NCI-H2029 treated with DMSO at 0.1 percent for 48 hours (cell line): ENCODE data around the gene IER3.
"Not testable (repeated sequence)": the region's sequence is repeated elsewhere in the genome, so short reads cannot be mapped to it uniquely, and the experiment has no call there.

Experiments used
- DNase-seq: peaks from one replicate; lab custom pipeline; 2025; lab: John Stamatoyannopoulos, UW

Gene IER3

DNA sequence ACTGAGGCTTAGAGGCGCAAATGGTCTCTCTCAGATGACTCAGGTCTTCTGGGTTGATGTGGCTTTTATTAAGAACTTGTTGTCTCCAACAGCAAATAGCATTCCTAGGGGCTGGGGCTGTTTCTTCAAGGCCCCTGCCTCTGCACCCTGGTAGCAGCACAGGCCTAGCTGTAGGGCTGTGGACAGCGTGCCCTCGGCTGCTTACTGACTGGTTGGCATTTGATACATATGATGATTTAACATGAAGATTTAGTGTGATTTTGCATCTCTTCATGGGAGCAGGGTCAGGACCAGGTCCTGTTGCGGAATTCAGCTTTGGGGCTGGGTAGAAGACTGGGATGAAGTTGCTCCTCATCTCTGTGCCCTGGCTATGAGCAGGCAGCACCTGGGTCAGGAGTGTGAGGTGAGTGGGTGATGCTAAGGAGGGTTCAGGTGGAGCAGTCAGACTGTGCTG is 24.3 kb upstream of the IER3 start:
- no peak for DNase-seq

GRCh38 chr6:30767944-30768301 is 23.6 kb upstream of the IER3 start:
- DNase-seq: no peak

DNA sequence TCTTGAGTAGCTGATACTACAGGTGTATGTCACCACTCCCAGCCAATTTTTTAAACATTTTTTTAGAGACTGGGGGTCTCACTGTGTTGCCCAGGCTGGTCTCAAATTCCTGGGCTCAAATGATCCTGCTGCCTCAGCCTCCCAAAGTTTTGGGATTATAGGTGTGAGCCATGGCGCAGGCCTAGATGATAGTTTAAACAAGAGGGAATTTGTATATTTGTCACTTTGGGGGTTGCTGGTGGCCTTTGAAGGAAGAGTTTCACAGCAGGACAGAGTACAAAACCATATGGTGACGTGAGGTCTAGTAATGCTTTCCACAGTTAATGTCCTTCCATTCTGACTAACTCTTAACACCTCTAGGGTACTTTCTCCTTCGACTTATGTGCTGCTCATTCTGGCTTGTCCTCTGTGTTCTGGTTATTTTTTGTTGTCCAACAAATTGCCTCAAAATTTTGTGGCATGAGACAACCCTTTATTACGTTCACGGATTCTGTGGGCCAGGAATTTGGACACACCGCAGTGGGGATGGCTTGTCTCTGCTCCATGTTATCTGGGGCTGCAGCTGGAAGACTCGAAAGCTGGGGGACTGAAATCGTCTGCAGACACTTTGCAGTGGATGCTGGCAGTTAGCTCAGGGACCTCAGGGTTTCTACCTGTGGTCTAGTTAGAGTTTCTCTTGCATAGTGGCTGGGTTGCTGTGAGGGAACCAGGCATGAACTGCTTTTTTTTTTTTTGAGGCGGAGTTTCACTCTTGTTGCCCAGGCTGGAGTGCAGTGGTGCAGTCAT is 23.0 kb upstream of the IER3 start:
- no peak for DNase-seq

GRCh38 chr6:30766461-30767157 is 22.3 kb upstream of the IER3 start:
- no peak for DNase-seq

DNA sequence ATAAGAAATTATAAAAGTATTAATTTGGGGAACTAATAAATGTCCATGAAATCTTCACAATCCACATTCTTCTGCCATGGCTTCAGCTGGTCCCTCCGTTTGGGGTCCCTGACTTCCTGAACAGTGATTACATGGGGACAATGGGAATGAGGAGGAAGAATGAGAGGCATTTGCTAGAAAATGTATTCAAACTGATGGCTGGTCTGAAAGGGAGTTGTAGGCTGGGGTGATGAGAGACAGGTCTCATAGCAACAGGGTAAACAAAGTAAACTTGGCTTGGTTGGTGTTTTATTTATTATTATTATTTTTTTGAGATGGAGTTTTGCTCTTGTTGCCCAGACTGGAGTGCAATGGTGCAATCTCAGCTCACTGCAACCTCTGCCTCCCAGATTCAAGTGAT is 21.1 kb upstream of the IER3 start:
- not testable (repeated sequence) for DNase-seq

DNA sequence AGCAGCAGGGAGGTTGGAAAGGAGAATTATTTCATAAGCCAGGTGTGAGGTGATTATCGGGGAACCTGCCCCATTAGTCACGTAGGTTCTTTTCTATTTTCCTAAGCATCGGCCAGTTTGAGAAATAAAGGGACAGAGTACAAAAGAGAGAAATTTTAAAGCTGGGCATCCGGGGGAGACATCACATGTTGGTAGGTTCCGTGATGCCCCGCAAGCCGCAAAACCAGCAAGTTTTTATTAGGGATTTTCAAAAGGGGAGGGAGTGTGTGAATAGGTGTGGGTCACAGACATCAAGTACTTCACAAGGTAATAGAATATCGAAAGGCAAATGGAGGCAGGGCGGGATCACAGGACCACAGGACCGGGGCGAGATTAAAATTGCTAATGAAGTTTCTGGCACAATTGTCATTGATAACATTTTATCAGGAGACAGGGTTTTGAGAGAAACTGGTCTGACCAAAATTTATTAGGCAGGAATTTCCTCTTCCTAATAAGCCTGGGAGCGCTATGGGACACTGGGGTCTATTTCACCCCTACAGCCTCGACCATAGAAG is 20.2 kb upstream of the IER3 start:
- not testable (repeated sequence) for DNase-seq

GRCh38 chr6:30763618-30764489 is 19.5 kb upstream of the IER3 start:
- no peak for DNase-seq

DNA sequence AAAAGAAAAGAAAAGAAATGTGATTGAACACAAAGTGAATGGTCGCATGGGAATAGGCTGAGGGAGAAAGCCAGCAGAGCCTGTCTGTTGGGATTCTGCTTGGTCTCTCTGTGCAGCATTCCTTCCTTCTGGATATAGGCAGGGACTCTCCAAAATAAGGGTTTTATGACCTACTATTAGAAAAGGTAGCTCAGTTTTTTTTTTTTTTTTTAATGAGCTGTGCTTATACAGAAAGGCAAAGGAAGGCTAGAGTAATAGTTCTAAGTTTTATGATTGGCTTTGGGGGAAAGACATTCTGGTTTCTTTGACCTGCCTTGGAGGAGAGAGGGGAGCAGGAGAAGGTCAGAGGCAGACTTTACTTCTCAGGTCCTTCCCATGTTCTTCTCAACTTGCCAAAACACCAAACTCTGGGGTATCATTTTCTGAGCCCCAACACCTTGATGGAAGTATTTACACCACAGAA is 18.8 kb upstream of the IER3 start:
- no peak for DNase-seq

DNA sequence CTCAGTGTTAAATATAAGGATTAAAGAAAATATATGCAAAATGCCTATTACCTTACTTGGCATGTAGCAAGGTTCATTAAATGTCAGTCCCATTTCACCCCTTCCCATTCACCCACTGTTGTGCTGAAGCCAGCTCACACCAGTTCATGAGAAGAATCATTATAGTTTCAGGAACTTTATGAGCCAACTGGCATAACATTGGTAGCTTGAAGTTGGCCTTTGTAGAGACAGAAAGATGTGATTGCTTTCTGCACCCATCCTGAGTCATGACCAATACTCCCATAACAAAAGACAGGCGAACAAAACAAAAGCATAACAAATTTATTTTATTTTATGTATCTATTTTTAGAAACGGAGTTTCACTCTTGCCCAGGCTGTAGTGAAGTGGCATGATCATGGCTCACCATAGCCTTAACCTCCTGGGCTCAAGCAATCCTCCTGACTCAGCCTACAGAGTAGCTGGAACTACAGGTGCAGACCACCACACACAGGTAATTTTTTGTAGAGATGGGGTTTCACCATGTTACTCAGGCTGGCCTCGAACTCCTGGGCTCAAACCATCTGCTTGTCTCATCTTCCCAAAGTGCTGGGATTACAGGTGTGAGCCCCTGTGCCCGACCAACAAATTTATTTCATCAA is 17.6 kb upstream of the IER3 start:
- DNase-seq: no peak

DNA sequence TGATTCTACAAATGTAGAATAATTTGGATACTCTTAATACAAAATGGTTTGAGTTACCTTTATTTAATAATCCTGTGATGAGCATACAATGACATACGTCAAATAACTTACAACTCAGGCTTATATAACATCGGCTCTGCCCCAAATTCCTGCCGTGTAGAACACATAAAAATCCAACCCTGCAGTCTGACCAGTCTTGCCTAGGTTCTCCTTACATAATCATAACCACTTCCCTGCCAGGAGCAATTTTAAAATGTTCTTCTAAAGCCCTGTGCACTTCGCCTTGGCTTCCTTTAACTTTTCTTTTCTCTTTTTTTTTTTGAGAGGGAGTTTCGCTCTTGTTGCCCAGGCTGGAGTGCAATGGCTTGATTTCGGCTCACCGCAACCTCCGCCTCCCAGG is 16.2 kb upstream of the IER3 start:
- DNase-seq: no peak

DNA sequence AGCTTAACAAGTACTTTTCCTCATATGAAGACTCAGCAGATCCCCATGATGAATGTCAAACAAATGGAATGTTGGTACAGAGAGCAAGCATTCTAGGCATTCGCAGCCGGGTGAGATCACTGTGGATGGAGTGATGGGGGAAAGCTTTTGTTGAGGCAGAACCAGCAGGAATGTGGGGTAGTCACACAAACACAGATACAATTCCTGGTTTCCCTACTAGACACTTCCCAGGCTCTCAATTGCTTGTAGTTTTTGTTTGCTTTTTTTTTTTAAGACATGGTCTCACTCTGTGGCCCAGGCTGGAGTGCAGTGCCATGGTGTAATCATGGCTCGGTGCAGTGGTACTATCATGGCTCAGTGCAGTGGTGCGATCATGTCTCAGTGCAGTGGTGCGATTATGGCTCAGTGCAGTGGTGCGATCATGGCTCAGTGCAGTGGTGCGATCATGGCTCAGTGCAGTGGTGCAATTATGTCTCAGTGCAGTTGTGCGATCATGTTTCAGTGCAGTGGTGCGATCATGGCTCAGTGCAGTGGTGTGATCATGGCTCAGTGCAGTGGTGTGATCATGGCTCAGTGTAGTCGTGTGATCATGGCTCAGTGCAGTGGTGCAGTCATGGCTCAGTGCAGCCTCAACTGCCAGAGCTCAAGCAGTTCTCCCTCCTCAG is 15.4 kb upstream of the IER3 start:
- DNase-seq: no peak

DNA sequence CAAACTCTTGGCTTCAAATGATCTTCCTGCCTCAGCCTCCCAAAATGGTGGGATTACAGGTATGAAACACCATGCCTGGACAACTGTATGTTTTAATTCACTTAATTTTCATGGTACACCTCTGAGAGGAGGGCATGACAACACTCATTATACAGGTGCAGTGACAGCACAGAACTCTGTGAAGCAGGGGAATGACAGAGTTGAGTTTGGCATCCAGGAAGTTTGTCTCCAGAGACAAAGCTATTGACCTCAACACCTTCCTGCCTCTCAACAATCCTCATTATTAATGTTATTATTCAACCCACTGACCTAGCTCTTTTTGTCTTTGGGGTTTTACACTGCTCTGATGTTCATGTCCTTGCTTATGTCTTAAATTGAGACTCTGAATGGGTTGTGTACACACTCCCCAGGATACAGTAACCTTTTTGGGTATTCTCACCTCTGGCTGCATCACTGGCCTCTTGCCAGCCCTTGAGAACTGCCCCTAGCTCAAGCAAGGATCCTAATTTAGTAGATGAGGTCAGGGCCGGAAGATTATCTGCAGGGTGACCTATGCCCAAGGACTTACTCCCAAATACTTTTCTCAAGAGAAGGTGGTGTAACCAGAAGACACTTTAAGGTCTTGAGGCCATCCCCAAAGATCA is 13.0 kb upstream of the IER3 start:
- no peak for DNase-seq

- not testable (repeated sequence) for DNase-seq
Measured at GRCh38 chr6:30756405-30757003, 12.2 kb upstream of the IER3 start.

GRCh38 chr6:30754631-30755030 is 10.3 kb upstream of the IER3 start:
- no peak for DNase-seq

DNA sequence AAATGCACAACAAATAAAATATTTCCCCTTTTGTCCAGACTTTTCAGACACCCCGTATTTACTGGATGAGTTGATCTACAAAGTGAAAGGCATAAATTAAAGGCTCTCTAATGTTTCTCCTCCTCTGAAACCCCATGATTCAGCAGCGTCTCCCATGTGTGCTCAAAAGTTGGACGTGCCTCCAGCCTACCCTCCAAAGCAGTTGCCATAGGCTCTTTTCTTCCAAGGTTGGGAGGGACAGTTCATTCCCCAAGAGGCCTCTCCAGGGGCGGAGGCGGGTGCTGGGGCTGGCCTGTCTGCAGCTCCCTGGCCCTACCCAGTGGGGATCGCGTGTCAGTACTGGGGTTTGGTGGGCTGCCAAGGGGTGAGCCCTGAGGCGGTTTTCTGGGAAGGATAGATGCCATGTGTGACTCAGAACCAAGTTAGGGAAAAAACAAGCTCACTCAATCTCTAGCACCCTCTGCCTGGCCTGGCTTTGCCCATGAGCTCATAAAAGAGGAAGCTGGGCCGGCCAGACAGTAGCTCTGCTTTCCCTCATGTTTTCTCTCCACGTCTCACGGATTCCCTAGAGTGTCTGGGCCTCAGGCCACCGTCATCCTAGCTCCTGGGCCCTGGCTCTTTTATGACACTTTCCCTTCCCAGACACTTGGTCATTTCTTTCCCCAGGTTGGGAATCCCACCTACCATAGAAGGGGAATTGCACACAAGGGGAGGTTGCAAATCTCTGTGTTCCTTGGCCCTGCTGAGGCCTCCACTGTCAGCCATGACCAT is 8.0 kb upstream of the IER3 start:
- no peak for DNase-seq

GRCh38 chr6:30750379-30750668 is 6.0 kb upstream of the IER3 start:
- no peak for DNase-seq

- DNase-seq: no peak
Measured at GRCh38 chr6:30749554-30750378, 5.4 kb upstream of the IER3 start.

DNA sequence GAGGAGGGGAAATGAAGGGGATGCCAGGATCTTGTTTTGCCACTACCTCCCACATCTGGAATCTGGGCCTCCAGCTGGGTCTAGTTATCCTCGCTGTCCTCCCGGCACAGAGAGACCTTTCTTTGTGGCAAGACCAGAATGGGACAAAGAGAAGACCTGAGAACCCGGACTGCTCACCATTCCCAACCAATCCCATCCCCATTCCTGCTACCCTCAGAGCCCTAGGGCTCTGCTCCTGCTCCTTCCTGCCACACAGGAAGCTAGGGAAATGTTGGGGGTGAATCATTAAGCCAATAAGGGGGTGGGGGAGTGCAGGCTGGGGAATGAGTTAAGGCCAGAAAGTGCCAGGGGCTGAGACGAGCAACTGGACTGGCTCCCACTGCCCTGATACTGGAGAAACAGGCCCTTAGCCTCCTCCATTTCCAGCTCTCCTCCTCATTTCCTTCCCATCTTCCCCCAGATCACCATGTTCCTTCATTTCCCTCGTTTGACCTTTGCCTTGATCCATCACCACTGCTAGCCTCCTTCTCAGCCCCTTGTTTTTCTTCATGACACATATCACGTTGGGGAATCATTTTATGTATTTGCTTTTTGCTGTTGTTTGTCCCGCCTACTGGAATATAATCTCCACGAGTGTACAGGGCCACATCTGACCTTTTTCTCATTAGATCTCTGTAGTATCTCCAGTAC is 4.6 kb upstream of the IER3 start:
- DNase-seq: no peak
